ENCODE data around the gene GPR4.

The GPR4 gene

DNA sequence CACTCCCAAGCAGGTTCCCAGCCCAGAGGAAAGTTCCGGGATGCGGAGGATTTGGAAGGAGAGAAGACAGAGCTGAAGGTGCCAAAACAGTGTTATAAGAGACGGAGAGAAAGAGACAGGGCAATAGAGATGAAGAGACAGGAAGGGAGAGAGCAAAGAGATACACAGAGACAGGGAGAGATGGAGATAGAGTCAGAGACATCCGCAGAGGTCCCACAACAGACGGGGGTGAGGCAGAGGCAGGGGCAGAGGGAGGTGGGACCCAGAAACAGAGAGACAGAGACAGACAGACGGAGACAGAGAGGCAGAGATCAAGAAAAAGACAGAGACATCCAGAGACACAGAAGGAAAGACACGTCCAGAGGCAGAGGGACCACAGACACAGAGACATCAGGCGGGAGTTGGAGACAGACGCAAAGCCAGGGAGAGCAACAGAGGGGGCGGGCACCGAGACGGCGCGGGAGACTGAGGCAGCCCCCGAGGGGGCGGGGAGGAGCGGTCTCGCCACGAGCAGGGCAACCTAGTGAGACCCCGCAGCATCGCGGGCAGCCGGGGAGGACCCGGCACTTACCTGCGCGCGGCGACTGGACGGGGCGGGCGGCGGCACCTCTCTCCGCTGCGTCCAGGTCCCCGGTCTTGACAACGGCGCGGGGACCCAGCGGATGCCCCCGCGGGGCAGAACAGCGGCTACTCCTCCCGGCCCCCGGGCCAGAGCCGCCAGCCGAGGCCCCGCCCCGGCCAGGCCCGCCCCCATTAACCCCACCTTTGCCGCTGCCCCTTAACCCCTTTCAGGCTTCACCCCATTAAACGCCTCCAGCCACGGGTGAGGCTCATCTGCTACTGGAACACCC lies at the start of gene GPR4:
Gene GPR4 (minus strand): TSS at position 689 of the 851 bp plus-strand sequence. CDS start 10,346 bp downstream, outside the sequence.
- DNase-seq (ENCODE audit: low read depth), result no peak
- Histone ChIP-seq H3K4me3 (ENCODE audit: low read length) (peak within 1 kb of the TSS; percentile 58), H3K9ac (ENCODE audit: low read length) (no peak within 1 kb of the TSS), H3K27me3 (replicated peaks; ENCODE audit: control insufficient read depth, insufficient read depth, low read length) (peaks cover 54% of the 10 kb centered on the region), H3K9me3 (ENCODE audit: control insufficient read depth, low read length) (no peaks in the 10 kb centered on the region), H3K36me3 (ENCODE audit: control insufficient read depth, insufficient read depth, low read length, severe bottlenecking) (no peaks in the 10 kb centered on the region), H3K4me1 (ENCODE audit: control insufficient read depth, insufficient read depth, low read length) (peaks cover 12% of the 10 kb centered on the region)

- Histone ChIP-seq H3K4me1 (ENCODE audit: control insufficient read depth, insufficient read depth, low read length) (peaks cover 4% of the 10 kb centered on the region), H3K27me3 (replicated peaks; ENCODE audit: control insufficient read depth, insufficient read depth, low read length) (no peaks in the 10 kb centered on the region), H3K9me3 (ENCODE audit: control insufficient read depth, low read length) (no peaks in the 10 kb centered on the region), H3K4me3 (ENCODE audit: low read length) (no peak overlapping the region), H3K9ac (ENCODE audit: low read length) (no peak overlapping the region), H3K36me3 (ENCODE audit: control insufficient read depth, insufficient read depth, low read length, severe bottlenecking) (no peaks in the 10 kb centered on the region)
- no peak for DNase-seq (ENCODE audit: low read depth)
These were observed 48.7 kb upstream of the GPR4 start for GRCh38 chr19:45650722-45651121.

DNA sequence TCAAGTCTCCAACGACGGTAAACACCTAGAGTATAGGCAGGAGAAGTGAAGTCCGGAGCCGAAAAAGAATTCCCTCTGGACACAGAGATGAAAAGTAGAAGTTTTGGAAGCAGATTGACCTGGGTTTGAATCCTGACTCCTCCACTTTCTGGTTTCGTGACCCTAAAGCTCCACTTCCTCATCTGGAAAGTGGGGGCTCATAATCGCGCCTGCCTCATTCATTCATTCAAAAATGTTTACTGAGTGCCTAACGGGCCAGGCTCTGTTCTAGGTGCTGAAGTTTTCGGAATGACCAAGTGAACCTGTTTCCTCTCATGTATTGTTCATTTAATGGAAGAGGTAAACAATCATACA lies 44.3 kb upstream of the GPR4 start:
- H3K4me3 ChIP-seq (ENCODE audit: low read length), result peak overlapping the region; percentile 61
- peaks cover 14% of the 10 kb centered on the region for H3K4me1 ChIP-seq (ENCODE audit: control insufficient read depth, insufficient read depth, low read length)
- DNase-seq (ENCODE audit: low read depth), result no peak
- no peaks in the 10 kb centered on the region for H3K9me3 ChIP-seq (ENCODE audit: control insufficient read depth, low read length)
- no peaks in the 10 kb centered on the region for H3K36me3 ChIP-seq (ENCODE audit: control insufficient read depth, insufficient read depth, low read length, severe bottlenecking)
- H3K27me3 ChIP-seq (replicated peaks; ENCODE audit: control insufficient read depth, insufficient read depth, low read length), result peaks cover 8% of the 10 kb centered on the region
- no peak overlapping the region for H3K9ac ChIP-seq (ENCODE audit: low read length)

- Histone ChIP-seq H3K9me3 (ENCODE audit: control insufficient read depth, low read length) (no peaks in the 10 kb centered on the region), H3K4me3 (ENCODE audit: low read length) (peak overlapping the region; percentile 61), H3K36me3 (ENCODE audit: control insufficient read depth, insufficient read depth, low read length, severe bottlenecking) (no peaks in the 10 kb centered on the region), H3K9ac (ENCODE audit: low read length) (no peak overlapping the region), H3K4me1 (ENCODE audit: control insufficient read depth, insufficient read depth, low read length) (peaks cover 16% of the 10 kb centered on the region), H3K27me3 (replicated peaks; ENCODE audit: control insufficient read depth, insufficient read depth, low read length) (peaks cover 8% of the 10 kb centered on the region)
- DNase-seq (ENCODE audit: low read depth), result peak; percentile 95
These were observed 43.8 kb upstream of the GPR4 start for GRCh38 chr19:45645631-45646344.

- H3K27me3 ChIP-seq (replicated peaks; ENCODE audit: control insufficient read depth, insufficient read depth, low read length), result peaks cover 8% of the 10 kb centered on the region
- peaks cover 16% of the 10 kb centered on the region for H3K4me1 ChIP-seq (ENCODE audit: control insufficient read depth, insufficient read depth, low read length)
- no peak for DNase-seq (ENCODE audit: low read depth)
- no peaks in the 10 kb centered on the region for H3K9me3 ChIP-seq (ENCODE audit: control insufficient read depth, low read length)
- H3K4me3 ChIP-seq (ENCODE audit: low read length), result no peak overlapping the region
- H3K9ac ChIP-seq (ENCODE audit: low read length), result no peak overlapping the region
- no peaks in the 10 kb centered on the region for H3K36me3 ChIP-seq (ENCODE audit: control insufficient read depth, insufficient read depth, low read length, severe bottlenecking)
These were observed 43.1 kb upstream of the GPR4 start for GRCh38 chr19:45645068-45645630.

- no peaks in the 10 kb centered on the region for H3K36me3 ChIP-seq (ENCODE audit: control insufficient read depth, insufficient read depth, low read length, severe bottlenecking)
- peaks cover 16% of the 10 kb centered on the region for H3K4me1 ChIP-seq (ENCODE audit: control insufficient read depth, insufficient read depth, low read length)
- no peaks in the 10 kb centered on the region for H3K9me3 ChIP-seq (ENCODE audit: control insufficient read depth, low read length)
- no peak for DNase-seq (ENCODE audit: low read depth)
- no peak overlapping the region for H3K4me3 ChIP-seq (ENCODE audit: low read length)
- H3K9ac ChIP-seq (ENCODE audit: low read length), result no peak overlapping the region
- peaks cover 8% of the 10 kb centered on the region for H3K27me3 ChIP-seq (replicated peaks; ENCODE audit: control insufficient read depth, insufficient read depth, low read length)
These were observed 42.1 kb upstream of the GPR4 start for GRCh38 chr19:45643927-45644771.

DNA sequence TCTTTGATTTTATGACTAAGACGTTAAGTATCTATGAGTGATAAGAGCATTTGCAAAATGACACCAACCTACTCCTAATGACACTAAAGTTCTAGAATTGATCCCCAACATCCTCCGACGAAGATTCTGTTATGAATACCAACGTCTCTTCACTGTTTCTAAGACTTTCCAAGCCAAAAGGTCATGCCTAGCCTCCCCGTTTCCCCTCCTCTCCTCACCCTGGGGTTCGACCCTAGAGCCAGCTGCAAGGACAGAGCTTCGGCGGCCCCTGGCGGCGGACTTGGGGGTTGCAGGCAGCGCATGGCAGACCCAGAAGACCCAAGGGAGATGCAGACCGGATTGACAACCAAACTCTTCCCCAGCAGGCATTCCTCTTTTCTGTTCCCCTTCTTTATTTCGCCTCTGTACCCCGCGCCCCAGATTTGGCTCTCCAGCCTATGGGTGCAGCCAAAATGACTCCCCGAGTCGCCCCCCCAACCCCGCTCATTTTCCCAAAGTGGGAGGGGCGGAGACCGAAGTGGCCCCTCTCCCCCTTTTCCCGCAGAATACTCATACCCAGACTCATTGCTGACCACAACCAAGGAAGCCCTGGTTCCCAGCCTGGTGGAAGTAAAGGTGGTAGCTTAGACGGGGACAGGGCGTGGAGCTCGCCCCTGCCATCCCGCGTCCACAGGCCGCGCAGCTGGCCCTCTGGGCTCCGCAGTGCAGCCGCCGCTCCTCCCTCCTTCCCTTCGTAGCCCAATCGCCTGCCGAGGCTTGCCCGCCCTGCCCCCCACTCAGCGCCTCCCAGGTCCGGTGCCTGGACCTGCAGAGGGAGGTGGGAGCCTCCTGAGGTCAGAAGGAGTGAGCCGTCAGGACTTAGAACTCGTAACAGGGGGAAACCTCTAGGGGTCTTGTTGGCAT lies 41.3 kb upstream of the GPR4 start:
- Histone ChIP-seq H3K27me3 (replicated peaks; ENCODE audit: control insufficient read depth, insufficient read depth, low read length) (peaks cover 8% of the 10 kb centered on the region), H3K9ac (ENCODE audit: low read length) (no peak overlapping the region), H3K9me3 (ENCODE audit: control insufficient read depth, low read length) (no peaks in the 10 kb centered on the region), H3K4me3 (ENCODE audit: low read length) (peak overlapping the region; percentile 41), H3K36me3 (ENCODE audit: control insufficient read depth, insufficient read depth, low read length, severe bottlenecking) (no peaks in the 10 kb centered on the region), H3K4me1 (ENCODE audit: control insufficient read depth, insufficient read depth, low read length) (peaks cover 22% of the 10 kb centered on the region)
- DNase-seq (ENCODE audit: low read depth), result peak; percentile 86

GRCh38 chr19:45641274-45642105 lies 39.5 kb upstream of the GPR4 start:
- peaks cover 25% of the 10 kb centered on the region for H3K4me1 ChIP-seq (ENCODE audit: control insufficient read depth, insufficient read depth, low read length)
- peaks cover 8% of the 10 kb centered on the region for H3K27me3 ChIP-seq (replicated peaks; ENCODE audit: control insufficient read depth, insufficient read depth, low read length)
- no peaks in the 10 kb centered on the region for H3K36me3 ChIP-seq (ENCODE audit: control insufficient read depth, insufficient read depth, low read length, severe bottlenecking)
- no peaks in the 10 kb centered on the region for H3K9me3 ChIP-seq (ENCODE audit: control insufficient read depth, low read length)
- peak; percentile 71 for DNase-seq (ENCODE audit: low read depth)
- H3K9ac ChIP-seq (ENCODE audit: low read length), result peak overlapping the region; percentile 20
- peak overlapping the region; percentile 49 for H3K4me3 ChIP-seq (ENCODE audit: low read length)

- Histone ChIP-seq H3K4me3 (ENCODE audit: low read length) (no peak overlapping the region), H3K9me3 (ENCODE audit: control insufficient read depth, low read length) (no peaks in the 10 kb centered on the region), H3K4me1 (ENCODE audit: control insufficient read depth, insufficient read depth, low read length) (peaks cover 21% of the 10 kb centered on the region), H3K9ac (ENCODE audit: low read length) (no peak overlapping the region), H3K36me3 (ENCODE audit: control insufficient read depth, insufficient read depth, low read length, severe bottlenecking) (no peaks in the 10 kb centered on the region), H3K27me3 (replicated peaks; ENCODE audit: control insufficient read depth, insufficient read depth, low read length) (peaks cover 8% of the 10 kb centered on the region)
- DNase-seq (ENCODE audit: low read depth), result no peak
These were observed 38.8 kb upstream of the GPR4 start for GRCh38 chr19:45640849-45641273.

All from adipocyte (in vitro differentiated cells).